HG03175 (cell line): ENCODE measurements around the gene SYNGR3.

Experiments
- ATAC-seq: cut with Tn5 transposase; IDR thresholded peaks from one replicate; pipeline ENCODE4 v1.9.1; 2021; ENCODE audit warnings: mild to moderate bottlenecking, moderate library complexity; ENCODE audit not compliant: unreplicated experiment

SYNGR3 gene

DNA sequence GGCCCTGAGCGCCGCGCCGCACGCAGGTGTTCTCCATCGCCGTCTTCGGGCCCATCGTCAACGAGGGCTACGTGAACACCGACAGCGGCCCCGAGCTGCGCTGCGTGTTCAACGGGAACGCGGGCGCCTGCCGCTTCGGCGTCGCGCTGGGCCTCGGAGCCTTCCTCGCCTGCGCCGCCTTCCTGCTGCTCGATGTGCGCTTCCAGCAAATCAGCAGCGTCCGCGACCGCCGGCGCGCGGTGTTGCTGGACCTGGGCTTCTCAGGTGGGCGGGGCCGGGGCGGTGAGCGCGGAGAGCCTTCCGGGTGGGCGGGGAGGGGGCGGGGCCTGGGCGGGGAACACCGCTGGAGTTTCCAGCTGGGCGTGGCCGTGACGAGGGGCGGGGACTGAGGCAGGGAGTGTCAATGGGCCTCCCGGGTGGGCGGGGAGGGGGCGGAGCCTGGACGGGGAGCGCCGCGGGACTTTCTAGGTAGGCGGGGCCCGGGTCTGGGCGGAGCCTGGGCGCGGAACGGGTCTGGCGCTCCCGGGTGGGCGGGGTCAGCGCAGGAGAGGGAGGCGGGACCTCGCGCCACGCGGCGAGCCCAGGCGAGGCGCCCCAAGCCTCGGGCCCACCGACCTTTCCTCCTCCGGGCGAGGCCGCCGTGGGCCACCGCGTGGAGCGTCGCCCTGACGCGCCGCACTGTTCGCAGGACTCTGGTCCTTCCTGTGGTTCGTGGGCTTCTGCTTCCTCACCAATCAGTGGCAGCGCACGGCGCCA, 2.4 kb downstream of the SYNGR3 start:
- ATAC-seq: peak; percentile 48

DNA sequence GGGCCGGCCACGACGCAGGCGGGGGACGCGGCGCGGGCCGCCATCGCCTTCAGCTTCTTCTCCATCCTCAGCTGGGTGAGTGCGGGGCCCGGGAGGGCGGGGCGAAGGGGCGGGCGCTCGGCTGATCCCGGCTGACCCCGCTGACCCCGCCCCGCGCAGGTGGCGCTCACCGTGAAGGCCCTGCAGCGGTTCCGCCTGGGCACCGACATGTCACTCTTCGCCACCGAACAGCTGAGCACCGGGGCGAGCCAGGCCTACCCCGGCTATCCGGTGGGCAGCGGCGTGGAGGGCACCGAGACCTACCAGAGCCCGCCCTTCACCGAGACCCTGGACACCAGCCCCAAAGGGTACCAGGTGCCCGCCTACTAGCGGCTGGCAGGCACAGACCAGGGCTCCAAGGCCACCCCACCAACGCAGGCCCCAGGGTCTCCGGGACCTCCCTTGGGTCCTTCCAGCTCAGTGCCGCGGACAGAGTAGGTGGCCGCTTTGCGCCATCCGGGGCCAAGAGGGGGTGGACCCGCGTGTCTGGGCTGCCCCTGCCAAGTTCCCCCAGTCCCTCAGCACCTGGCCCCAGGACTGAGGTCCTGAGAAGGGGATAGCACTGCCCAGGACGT, 3.0 kb downstream of the SYNGR3 start:
- no peak for ATAC-seq

- ATAC-seq: no peak
Measured at GRCh38 chr16:1993731-1994131, 4.0 kb downstream of the SYNGR3 start.

GRCh38 chr16:1997494-1998359, 8.0 kb downstream of the SYNGR3 start:
- no peak for ATAC-seq

- ATAC-seq: no peak
Measured at GRCh38 chr16:1998360-1998835, 8.6 kb downstream of the SYNGR3 start.

GRCh38 chr16:1998852-1999801, 9.4 kb downstream of the SYNGR3 start:
- ATAC-seq: no peak

- no peak for ATAC-seq
Measured at GRCh38 chr16:1999866-2000514, 10.2 kb downstream of the SYNGR3 start.

DNA sequence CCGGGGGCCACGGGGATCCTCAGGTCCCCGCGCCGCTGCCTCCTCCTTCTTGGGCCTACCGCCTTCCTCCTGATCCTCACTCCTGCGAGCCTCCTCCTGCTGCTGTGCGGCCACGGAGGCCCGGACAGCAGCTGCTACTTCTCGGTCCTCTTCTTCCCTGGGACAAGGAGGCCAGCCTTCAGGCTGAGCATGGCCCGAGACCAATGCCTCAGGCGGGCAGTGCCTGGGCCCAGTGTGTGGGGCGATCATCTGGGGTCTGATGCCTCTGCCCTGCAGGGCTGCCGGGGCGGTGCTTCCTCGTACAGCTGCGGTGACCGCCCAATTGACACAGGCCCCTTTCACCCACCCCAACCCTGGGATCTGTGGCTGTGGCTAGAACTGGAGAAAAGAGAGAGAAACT, 11.3 kb downstream of the SYNGR3 start:
- no peak for ATAC-seq

DNA sequence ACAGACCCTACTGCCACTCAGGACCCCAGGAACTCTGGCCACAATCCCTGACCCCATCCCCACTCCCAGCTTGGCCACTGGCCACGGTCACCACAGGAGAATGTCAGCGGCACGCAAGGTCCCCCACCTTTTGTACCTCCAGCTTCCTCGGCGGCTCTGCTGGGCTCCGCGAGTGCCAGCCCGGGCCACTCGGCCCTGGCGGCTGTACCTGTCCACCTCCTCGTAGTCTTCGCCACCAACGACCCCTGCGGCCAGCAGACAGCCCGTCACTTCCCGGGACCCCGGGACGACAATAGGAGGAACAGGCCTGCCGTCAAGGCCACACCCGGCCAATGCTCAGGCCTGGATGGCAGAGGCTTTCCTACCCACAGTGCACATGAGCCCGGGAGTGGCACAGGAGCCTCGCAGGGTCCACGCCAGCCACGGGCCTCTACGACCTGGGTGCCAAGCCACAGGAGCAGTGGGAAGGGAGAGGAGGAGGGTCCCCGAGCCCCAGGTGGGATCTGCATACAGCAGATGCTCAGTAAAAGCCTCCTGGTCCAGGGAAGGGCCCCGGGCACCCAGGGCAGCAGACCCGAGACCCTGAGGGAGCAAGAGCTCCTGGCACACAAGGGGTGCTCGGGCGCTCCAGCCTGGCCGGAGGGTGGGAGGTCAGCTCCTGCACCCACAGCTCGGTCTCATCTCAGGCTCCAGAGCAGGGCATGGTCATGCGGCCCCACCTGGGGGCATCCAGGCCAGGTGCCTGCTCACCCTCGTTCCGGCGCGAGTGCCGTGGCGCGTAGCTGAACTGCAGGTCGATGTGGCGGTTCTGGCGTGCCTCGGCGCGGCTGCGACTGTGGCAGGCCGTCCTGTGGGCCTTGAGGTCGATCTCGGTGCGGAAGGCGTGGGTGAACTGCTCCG, 11.9 kb downstream of the SYNGR3 start:
- ATAC-seq: no peak

DNA sequence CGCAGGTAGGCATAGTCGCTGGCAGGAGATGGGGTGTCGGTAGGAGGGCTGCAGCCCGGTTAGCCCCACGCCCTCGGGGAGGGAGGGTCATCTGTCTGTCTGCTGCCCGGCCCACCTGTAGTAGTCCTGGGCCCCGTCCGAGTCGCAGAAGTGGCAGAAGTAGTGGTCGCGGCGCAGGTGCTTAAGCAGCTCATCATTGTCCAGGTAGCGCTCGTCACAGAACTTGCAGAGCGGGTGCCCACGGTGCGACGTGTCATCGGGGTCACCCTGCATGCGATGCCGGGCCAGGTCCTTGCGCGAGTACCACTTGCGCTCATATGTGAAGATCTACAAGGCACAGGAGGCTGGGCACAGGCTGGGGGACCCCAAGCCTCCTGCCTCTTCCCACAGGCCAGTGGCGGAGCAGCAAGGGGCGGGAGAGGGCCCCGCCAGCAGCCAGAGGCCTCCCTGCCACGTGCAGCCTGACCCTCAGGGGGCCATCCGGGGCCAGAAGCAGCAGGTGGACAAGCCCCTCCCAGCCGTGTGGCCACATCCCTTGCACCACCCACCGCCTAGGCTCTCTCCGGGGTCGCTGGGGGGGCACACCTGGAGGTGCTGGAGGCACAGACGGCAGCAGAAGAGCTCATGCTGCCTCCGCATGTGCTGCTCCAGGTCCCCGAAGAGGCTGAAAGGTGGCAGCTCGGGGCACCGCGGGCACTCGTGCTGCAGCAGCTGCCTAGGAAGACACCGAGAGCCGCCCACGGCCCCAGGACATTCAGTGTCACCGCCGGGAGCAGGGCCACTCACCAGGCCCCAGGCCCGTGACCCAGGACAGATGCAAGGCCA, 12.8 kb downstream of the SYNGR3 start:
- no peak for ATAC-seq

- no peak for ATAC-seq
Measured at GRCh38 chr16:2003231-2003826, 13.6 kb downstream of the SYNGR3 start.

- ATAC-seq: peak; percentile 81
Measured at GRCh38 chr16:2003827-2004641, 14.3 kb downstream of the SYNGR3 start.

DNA sequence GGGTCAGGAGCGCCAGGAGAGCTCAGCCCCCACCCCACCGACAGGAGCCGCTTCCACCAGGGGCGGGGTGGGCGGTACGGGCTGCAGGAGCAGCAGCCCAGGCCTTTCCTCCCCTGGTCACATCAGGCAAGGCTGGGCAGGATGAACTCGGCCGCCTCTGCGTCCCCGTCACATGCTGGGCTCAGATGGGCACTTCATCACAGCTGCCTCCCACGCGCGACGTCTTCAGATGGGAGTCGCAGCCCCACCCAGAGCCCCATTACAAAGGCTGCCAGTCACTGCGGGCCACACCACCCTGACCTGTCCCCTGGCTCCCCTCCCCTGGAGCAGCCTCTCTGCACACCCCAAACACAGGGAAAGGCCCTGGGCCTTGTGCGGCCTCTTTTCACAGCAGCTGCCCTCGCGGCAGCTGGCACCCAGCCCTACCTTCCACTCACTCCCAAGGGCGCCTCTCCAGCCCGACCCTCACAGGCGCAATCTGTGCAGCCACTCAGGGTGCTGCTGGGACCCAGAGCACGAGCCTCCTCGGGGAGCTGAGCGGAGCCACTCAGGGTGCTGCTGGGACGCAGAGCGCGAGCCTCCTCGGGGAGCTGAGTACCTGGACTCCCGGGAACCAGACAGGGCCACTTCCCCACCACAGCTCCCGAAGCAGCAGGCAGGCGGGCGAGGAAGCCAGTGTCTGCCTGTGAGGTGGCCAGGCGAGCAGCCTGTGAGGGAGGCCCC, 15.2 kb downstream of the SYNGR3 start:
- ATAC-seq: no peak

GRCh38 chr16:2005646-2006045, 15.9 kb downstream of the SYNGR3 start:
- ATAC-seq: no peak

GRCh38 chr16:2006317-2006716, 16.5 kb downstream of the SYNGR3 start:
- ATAC-seq: no peak
